GM10266 (cell line): ENCODE data around the gene CD276.
"Not testable (repeated sequence)": the region's sequence is repeated elsewhere in the genome, so short reads cannot be mapped to it uniquely, and the experiment has no call there.

Source experiments
- DNase-seq: peaks from one replicate; pipeline ENCODE4 v3.0.0; 2012; ENCODE audit errors: extremely low spot score
- TF ChIP-seq, protein P1 (sequence below): IDR thresholded peaks from 2 replicates; pipeline ENCODE4 v1.5.1; 2012; ENCODE audit warnings: mild to moderate bottlenecking, low read depth; ENCODE audit not compliant: control insufficient read depth, insufficient read depth; ENCODE audit errors: missing control alignments

CD276 gene

GRCh38 chr15:73683777-73684580 is at the start of gene CD276:
Gene CD276 (plus strand): TSS chr15:73684383. CDS start chr15:73699640, 15,257 bp downstream.
- DNase-seq = peak; percentile 88
- TF ChIP-seq, protein P1, sequence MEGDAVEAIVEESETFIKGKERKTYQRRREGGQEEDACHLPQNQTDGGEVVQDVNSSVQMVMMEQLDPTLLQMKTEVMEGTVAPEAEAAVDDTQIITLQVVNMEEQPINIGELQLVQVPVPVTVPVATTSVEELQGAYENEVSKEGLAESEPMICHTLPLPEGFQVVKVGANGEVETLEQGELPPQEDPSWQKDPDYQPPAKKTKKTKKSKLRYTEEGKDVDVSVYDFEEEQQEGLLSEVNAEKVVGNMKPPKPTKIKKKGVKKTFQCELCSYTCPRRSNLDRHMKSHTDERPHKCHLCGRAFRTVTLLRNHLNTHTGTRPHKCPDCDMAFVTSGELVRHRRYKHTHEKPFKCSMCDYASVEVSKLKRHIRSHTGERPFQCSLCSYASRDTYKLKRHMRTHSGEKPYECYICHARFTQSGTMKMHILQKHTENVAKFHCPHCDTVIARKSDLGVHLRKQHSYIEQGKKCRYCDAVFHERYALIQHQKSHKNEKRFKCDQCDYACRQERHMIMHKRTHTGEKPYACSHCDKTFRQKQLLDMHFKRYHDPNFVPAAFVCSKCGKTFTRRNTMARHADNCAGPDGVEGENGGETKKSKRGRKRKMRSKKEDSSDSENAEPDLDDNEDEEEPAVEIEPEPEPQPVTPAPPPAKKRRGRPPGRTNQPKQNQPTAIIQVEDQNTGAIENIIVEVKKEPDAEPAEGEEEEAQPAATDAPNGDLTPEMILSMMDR = no peak

GRCh38 chr15:73637527-73637926 is 46.7 kb upstream of the CD276 start:
- no peak for DNase-seq
- TF ChIP-seq, protein P1 = no peak

GRCh38 chr15:73639464-73639863 is 44.7 kb upstream of the CD276 start:
- DNase-seq = not testable (repeated sequence)

- TF ChIP-seq, protein P1 = no peak
- DNase-seq = no peak
Observed at GRCh38 chr15:73647259-73648013, 36.7 kb upstream of the CD276 start.

DNA sequence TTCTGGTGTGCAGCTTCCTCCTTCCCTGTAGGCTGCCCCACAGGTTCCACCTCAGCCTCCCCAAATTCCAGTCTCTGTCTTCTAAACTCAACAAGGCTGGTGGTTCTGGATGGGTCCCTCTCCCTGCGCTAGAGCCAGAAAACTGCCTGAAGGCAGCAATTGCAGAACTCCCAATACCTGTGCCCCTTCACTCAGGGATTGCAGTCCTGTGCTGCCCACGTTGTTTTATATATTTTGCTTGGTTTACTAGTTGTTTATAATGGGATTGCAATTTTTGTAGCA is 36.2 kb upstream of the CD276 start:
- DNase-seq = no peak
- TF ChIP-seq, protein P1 = no peak

DNA sequence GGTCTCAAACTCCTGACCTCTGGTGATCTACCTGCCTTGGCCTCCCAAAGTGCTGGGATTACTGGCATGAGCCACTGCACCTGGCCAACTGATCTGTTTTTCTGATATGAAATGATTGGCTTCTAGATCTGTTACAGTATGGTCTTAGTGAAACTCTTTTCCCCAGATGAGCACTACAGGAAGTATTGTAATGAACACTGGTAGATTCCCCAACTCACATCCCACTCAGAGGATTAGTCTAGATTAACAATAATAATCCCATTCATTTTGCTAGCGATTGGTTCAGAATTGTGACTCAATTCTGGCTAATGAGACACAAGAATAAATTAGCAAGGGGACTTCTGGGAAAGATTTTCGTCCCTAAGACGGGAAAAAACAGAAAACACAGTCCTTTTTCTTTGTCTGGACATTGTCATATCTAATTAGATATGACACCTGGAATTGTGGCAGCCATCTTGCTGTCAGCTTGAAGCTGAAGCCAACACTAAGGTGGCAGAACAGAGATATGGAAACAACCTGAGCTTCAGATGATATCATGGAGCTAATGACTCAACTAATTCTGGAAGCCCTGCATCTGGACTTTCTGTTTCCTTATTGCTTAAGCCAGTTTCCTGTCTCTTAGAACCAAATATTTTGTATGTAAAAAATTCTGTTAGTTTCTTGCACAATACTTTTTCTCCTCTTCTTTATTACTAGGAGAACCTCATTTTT is 33.6 kb upstream of the CD276 start:
- DNase-seq = no peak
- TF ChIP-seq, protein P1 = no peak

DNA sequence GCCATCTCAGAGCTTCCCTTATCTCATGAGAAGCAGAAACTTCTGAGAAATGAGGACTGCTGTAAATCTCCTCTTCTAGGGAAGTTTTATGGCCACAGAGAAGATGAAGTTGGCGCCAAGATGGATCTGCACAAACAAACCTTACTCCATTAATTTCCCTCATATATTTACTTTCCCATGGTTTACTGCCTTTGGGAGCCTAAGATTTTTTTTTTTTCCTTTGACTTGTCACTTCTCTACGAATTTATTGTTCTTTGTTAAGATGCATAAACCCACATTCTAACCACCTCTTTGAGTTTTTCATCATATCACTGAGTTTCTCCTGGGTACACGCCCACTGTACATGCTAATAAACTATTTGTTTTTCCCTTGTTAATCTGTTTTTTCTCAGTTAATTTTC is 29.5 kb upstream of the CD276 start:
- TF ChIP-seq, protein P1 = no peak
- no peak for DNase-seq
